ENCODE results near the gene CRISP3.

DNA sequence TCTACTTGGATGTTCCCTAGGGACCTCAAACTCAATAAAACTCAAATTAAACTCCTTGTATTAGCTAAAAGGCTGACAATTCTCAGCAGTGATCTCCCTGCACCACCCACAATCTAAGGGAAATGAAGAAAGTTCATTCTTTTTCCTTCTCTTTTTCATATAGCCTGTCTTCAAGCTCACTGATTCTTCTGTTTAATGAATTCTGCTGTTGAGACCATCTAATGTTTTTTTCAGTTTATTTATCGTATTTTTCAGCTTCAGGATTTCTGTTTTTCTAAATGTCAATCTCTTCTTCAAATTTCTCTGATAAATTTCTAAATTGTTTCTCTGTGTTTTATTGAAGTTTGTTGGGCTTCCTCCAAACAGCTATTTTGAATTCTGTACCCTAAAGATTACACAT, 50.7 kb downstream of the CRISP3 start:
- TF ChIP-seq SIN3A (IDR thresholded peaks at IDR 0.05; ENCODE audit: borderline replicate concordance, insufficient read depth, low read length) (no peak), POLR2AphosphoS5 (IDR thresholded peaks at IDR 0.05; ENCODE audit: low read depth, low read length) (no peak)

Data from PFSK-1 (cell line).